ENCODE measurements around the gene MAPK12. TPM values are rescaled to one million over a fixed set of nuclear protein-coding genes. Genes with fewer than 3 reads are reported as not detected.

Gene MAPK12
- total and polyA plus RNA-seq, 2 of the 4 experiments (the other 2 are of a cell fraction), result 41.0 to 56.3 TPM

GRCh38 chr22:50305923-50306566, 44.6 kb upstream of the MAPK12 start:
- peak overlapping the region; percentile 95 for H2AK9ac ChIP-seq (replicated peaks; ENCODE audit: low read depth, low read length, poor library complexity)
- H3K4ac ChIP-seq (ENCODE audit: low read depth, low read length), result peak overlapping the region; percentile 99
- H4K5ac ChIP-seq (ENCODE audit: low read depth, low read length), result peak overlapping the region; percentile 87
- peak overlapping the region; percentile 91 for H2BK120ac ChIP-seq (ENCODE audit: low read depth, low read length)
- no peak for TF ChIP-seq RFX5 (IDR thresholded peaks at IDR 0.05; ENCODE audit: low read depth, low read length)
- peak; percentile 58; the same call in 1 of the 2 replicates for TF ChIP-seq MXI1 (IDR thresholded peaks at IDR 0.05; ENCODE audit: borderline replicate concordance, low read depth, low read length)
- TF ChIP-seq CTCF (conservative IDR thresholded peaks at IDR 0.05; ENCODE audit: low read depth, low read length), result no peak
- peak; percentile 83; the same call in 1 of the 2 replicates for TF ChIP-seq CHD1 (IDR thresholded peaks at IDR 0.05; ENCODE audit: low read depth, low read length)
- no peak for TF ChIP-seq ELK1 (IDR thresholded peaks at IDR 0.05; ENCODE audit: borderline replicate concordance, low read depth, low read length)
- 0 out of 2 replicates have a peak, but pooled peaks have one; percentile 55 for TF ChIP-seq FOS (IDR thresholded peaks at IDR 0.05; ENCODE audit: low read depth, low read length)
- TF ChIP-seq POLR2A (IDR thresholded peaks at IDR 0.05; ENCODE audit: low read depth, low read length), result peak; percentile 69
- TF ChIP-seq MAFK (IDR thresholded peaks at IDR 0.05; ENCODE audit: low read depth, low read length), result peak; percentile 63; the same call in 1 of the 2 replicates
- TF ChIP-seq BHLHE40 (IDR thresholded peaks at IDR 0.05; ENCODE audit: low read depth, low read length), result peak; percentile 24; the same call in 1 of the 2 replicates
- no peak for TF ChIP-seq CEBPB (IDR thresholded peaks at IDR 0.05; ENCODE audit: low read depth, low read length)
- peak; percentile 60 for TF ChIP-seq RCOR1 (IDR thresholded peaks at IDR 0.05; ENCODE audit: insufficient replicate concordance, low read length)
- TF ChIP-seq MAZ (IDR thresholded peaks at IDR 0.05; ENCODE audit: borderline replicate concordance, low read depth, low read length), result peak; percentile 82
- peak; percentile 28 for TF ChIP-seq RAD21 (IDR thresholded peaks at IDR 0.05; ENCODE audit: low read length)
- dilution Hi-C loops (cut with HindIII; ENCODE audit: low sequenced_read_pairs, unreplicated experiment), result no loop called here
- peak overlapping the region; percentile 95 for H2BK5ac ChIP-seq (ENCODE audit: low read depth, low read length, poor library complexity, severe bottlenecking)
- H2BK20ac ChIP-seq (ENCODE audit: low read depth, low read length), result peak overlapping the region; percentile 57
- intact Hi-C loops (cut with micrococcal nuclease), result loop anchor here (2.0 to 5.0 kb wide), 3 partner anchors 13 to 34 kb away; partner anchors contain the start of genes DENND6B and MAPK11
- peak overlapping the region; percentile 85 for H3K4me2 ChIP-seq (ENCODE audit: low read depth, low read length)
- no peaks in the 10 kb centered on the region for H3K9me3 ChIP-seq (ENCODE audit: control insufficient read depth, insufficient read depth, low read length)
- peak overlapping the region; percentile 98 for H3K14ac ChIP-seq (replicated peaks; ENCODE audit: low read depth, low read length)
- ATAC-seq (ENCODE audit: low read depth) (peak; percentile 63), DNase-seq (peak; percentile 95)
- H3K36me3 ChIP-seq (ENCODE audit: control insufficient read depth, insufficient read depth, low read length), result peaks cover 18% of the 10 kb centered on the region; the same call in 1 of the 2 replicates
- H2AK5ac ChIP-seq (ENCODE audit: low read depth, low read length), result peak overlapping the region; percentile 83
- CTCF ChIA-PET, result interaction anchor here (0.8 kb wide), 1 partner anchor 65 kb away, joined by 4 read pairs; no protein-coding TSS in a partner anchor
- H3K79me1 ChIP-seq (ENCODE audit: low read depth in 1 of 2, low read length in 2 of 2), result peaks cover 0 to 44% of the 10 kb centered on the region in 2 experiments; a peak in 2 of 4 replicates
- peak overlapping the region; percentile 11 for H2AFZ ChIP-seq (replicated peaks; ENCODE audit: low read length, poor library complexity)
- H3K56ac ChIP-seq (ENCODE audit: extremely low read depth, insufficient read depth, low read length), result peak overlapping the region; percentile 84
- H3K4me1 ChIP-seq (ENCODE audit: control insufficient read depth, insufficient read depth, low read length), result peaks cover 57% of the 10 kb centered on the region
- H2BK15ac ChIP-seq (ENCODE audit: low read depth, low read length), result peak overlapping the region; percentile 26; the same call in 1 of the 3 replicates
- H3K18ac ChIP-seq (ENCODE audit: low read depth, low read length), result peak overlapping the region; percentile 86
- peak overlapping the region; percentile 96 for H3K27ac ChIP-seq (ENCODE audit: insufficient read depth, low read length)
- peak overlapping the region; percentile 95 for H3K23ac ChIP-seq (ENCODE audit: low read depth, low read length)
- no TSS peak for BruUV-seq (replicated peaks)
- H3K4me3 ChIP-seq (ENCODE audit: insufficient read depth, low read depth, low read length), result peak overlapping the region; percentile 97
- POLR2A ChIA-PET (ENCODE audit: unreplicated experiment), result interaction anchor here (1.2 kb wide), 1 partner anchor 11 kb away, joined by 6 read pairs; no protein-coding TSS in a partner anchor
- peaks cover 53% of the 10 kb centered on the region for H4K20me1 ChIP-seq (ENCODE audit: insufficient read depth, low read length)
- in situ Hi-C loops (cut with MboI; ENCODE audit: low sequenced_read_pairs), result no loop called here
- no peaks in the 10 kb centered on the region for H3K27me3 ChIP-seq (ENCODE audit: control insufficient read depth, insufficient read depth, low read length)
- 0% methylated on average over 12 of the region's 21 CpGs; no CpG with 5 or more reads in 1 of the 2 experiments for WGBS, 2 experiments (ENCODE audit: extremely low coverage in 2 of 2, insufficient read length in 1 of 2)
- H3K9ac ChIP-seq (ENCODE audit: low read depth, low read length), result peak overlapping the region; percentile 95
- H3K9me1 ChIP-seq (ENCODE audit: insufficient read depth, low read length), result peaks cover 22% of the 10 kb centered on the region
- H4K8ac ChIP-seq (ENCODE audit: low read depth in 2 of 2, low read length in 2 of 2), result peak overlapping the region; percentile 85 to 94
- H4K91ac ChIP-seq (ENCODE audit: insufficient read depth, low read depth, low read length), result peak overlapping the region; percentile 97
